SK-N-SH (cell line): Measurements from ENCODE around the gene LIN52. TPM values are rescaled to one million over a fixed set of nuclear protein-coding genes. Genes with fewer than 3 reads are reported as not detected.

Experiments used
- CTCF ChIA-PET: fragments of 300-600, 350-600 bp; formaldehyde crosslinking; extraction: SDS; loops from one replicate; lab custom pipeline; 2021; lab: Yijun Ruan, JAX
- POLR2A ChIA-PET: fragments of 350-600 bp; sonication (Branson Sonifier 250); formaldehyde crosslinking; extraction: SDS; loops from one replicate; lab custom pipeline; 2020; ENCODE audit warnings: antibody characterized with exemption, inconsistent platforms; lab: Yijun Ruan, JAX
- DNase-seq: peaks from one replicate; pipeline ENCODE4 v3.0.0; 2012
- H2AFZ ChIP-seq: fragments of 200-600 bp; sonication (generic); 2 replicates; pipeline ENCODE4 v1.8.1; 2016; ENCODE audit warnings: antibody characterized with exemption, mild to moderate bottlenecking, low read depth
- H3F3A ChIP-seq: fragments of 200-600 bp; sonication (generic); replicated peaks from 2 replicates; pipeline ENCODE3; 2016; ENCODE audit warnings: antibody characterized with exemption, mild to moderate bottlenecking; ENCODE audit not compliant: insufficient read depth
- H3K27ac ChIP-seq, 2 experiments: fragments of 200-500 bp in 1 of 2; fragments of 200-600 bp in 1 of 2; sonication (Bioruptor generic) in 1 of 2; sonication (generic), shearing (Covaris generic) in 1 of 2; 2 replicates each; pipeline versions ENCODE4 v1.5.1 to v1.6.1; 2014 to 2016; ENCODE audit warnings: low read depth in 2 of 2, inconsistent platforms in 1 of 2, low read length in 1 of 2, mild to moderate bottlenecking in 1 of 2, mixed read lengths in 1 of 2
- H3K27me3 ChIP-seq: fragments of 200-600 bp; sonication (generic), shearing (Covaris generic); 2 replicates; pipeline ENCODE4 v1.6.1; 2016; ENCODE audit warnings: mixed run types; ENCODE audit not compliant: insufficient read depth
- H3K36me3 ChIP-seq, 2 experiments: fragments of 200-500 bp in 1 of 2; fragments of 200-600 bp in 1 of 2; sonication (Bioruptor generic) in 1 of 2; sonication (generic) in 1 of 2; replicated peaks in 1 of 2; 2 replicates each; pipeline versions ENCODE3 to v1.5.1; 2014 to 2016; ENCODE audit warnings: low read length in 1 of 2, mild to moderate bottlenecking in 1 of 2; ENCODE audit not compliant: insufficient read depth in 2 of 2, control insufficient read depth in 1 of 2
- H3K4me1 ChIP-seq, 2 experiments: fragments of 200-500 bp in 1 of 2; fragments of 200-600 bp in 1 of 2; sonication (Bioruptor generic) in 1 of 2; sonication (generic), shearing (Covaris generic) in 1 of 2; 2 replicates each; pipeline versions ENCODE4 v1.5.1 to v1.6.1; 2014 to 2016; ENCODE audit warnings: low read depth in 1 of 2, low read length in 1 of 2, mixed run types in 1 of 2; ENCODE audit not compliant: insufficient read depth in 2 of 2, control insufficient read depth in 1 of 2
- H3K4me2 ChIP-seq: fragments of 200-600 bp; sonication (generic), shearing (Covaris generic); 2 replicates; pipeline ENCODE4 v1.6.1; 2017; ENCODE audit warnings: mixed run types
- H3K4me3 ChIP-seq, 2 experiments: fragments of 200-500 bp in 1 of 2; fragments of 200-600 bp in 1 of 2; sonication (Bioruptor generic) in 1 of 2; sonication (generic), shearing (Covaris generic) in 1 of 2; 2 replicates each; pipeline versions ENCODE4 v1.5.1 to v1.8.1; 2014 to 2016; ENCODE audit warnings: low read depth in 2 of 2, inconsistent platforms in 1 of 2, low read length in 1 of 2, mild to moderate bottlenecking in 1 of 2, mixed read lengths in 1 of 2, moderate library complexity in 1 of 2
- H3K79me2 ChIP-seq: fragments of 200-600 bp; sonication (generic); 2 replicates; pipeline ENCODE4 v1.8.1; 2017; ENCODE audit warnings: mild to moderate bottlenecking; ENCODE audit not compliant: insufficient read depth
- H3K9ac ChIP-seq: fragments of 200-600 bp; sonication (generic); 2 replicates; pipeline ENCODE4 v1.6.1; 2017; ENCODE audit warnings: mixed run types
- H3K9me2 ChIP-seq: fragments of 200-600 bp; sonication (generic); 2 replicates; pipeline ENCODE4 v1.6.1; 2017; ENCODE audit warnings: mixed run types
- H3K9me3 ChIP-seq: fragments of 200-600 bp; sonication (generic); 2 replicates; pipeline ENCODE4 v1.6.1; 2017; ENCODE audit warnings: mixed run types, mild to moderate bottlenecking, moderate library complexity
- H4K20me1 ChIP-seq: fragments of 200-600 bp; sonication (generic); 2 replicates; pipeline ENCODE4 v1.6.1; 2017; ENCODE audit warnings: mild to moderate bottlenecking, mixed run types; ENCODE audit not compliant: insufficient read depth
- EZH2phosphoT487 ChIP-seq: fragments of 200-600 bp; sonication (generic); IDR thresholded peaks from 2 replicates; pipeline ENCODE4 v1.6.1; 2017; ENCODE audit warnings: low read depth, mixed run types, mild to moderate bottlenecking, antibody characterized with exemption, moderate library complexity, borderline replicate concordance
- FOSL2 ChIP-seq: IDR thresholded peaks from 2 replicates; pipeline ENCODE4 v1.4.0; 2012; ENCODE audit warnings: low read depth, mild to moderate bottlenecking, moderate library complexity, borderline replicate concordance
- FOXJ3 ChIP-seq: sonication (generic); formaldehyde crosslinking; IDR thresholded peaks from 2 replicates; pipeline ENCODE4 v1.5.1; 2020; ENCODE audit warnings: mild to moderate bottlenecking, missing genetic modification reagents
- FOXM1 ChIP-seq: IDR thresholded peaks from 2 replicates; pipeline ENCODE4 v1.4.0; 2012; ENCODE audit warnings: low read depth, mild to moderate bottlenecking
- MXI1 ChIP-seq: IDR thresholded peaks from 2 replicates; pipeline ENCODE4 v1.6.1; 2012; ENCODE audit warnings: mild to moderate bottlenecking, low read depth, low read length, improper control_type of control experiment
- POLR2AphosphoS5 ChIP-seq: IDR thresholded peaks from 2 replicates; pipeline ENCODE4 v1.6.1; 2012; ENCODE audit warnings: low read depth, low read length
- TAF1 ChIP-seq: IDR thresholded peaks from 2 replicates; pipeline ENCODE4 v1.6.1; 2012; ENCODE audit warnings: low read depth, mild to moderate bottlenecking, low read length, moderate library complexity, borderline replicate concordance
- TCF12 ChIP-seq: IDR thresholded peaks from 2 replicates; pipeline ENCODE4 v1.4.0; 2012
- ZBTB33 ChIP-seq: IDR thresholded peaks from 2 replicates; pipeline ENCODE4 v1.4.0; 2012; ENCODE audit warnings: low read depth, borderline replicate concordance
- WGBS: methylation state at CpG from one replicate; pipeline ENCODE4 v1.1.6; 2017; ENCODE audit warnings: low lambda C conversion rate; 5-methylcytosine and 5-hydroxymethylcytosine counted together
- polyA plus RNA-seq, 3 experiments: library from polyadenylated mRNA; depleted of rRNA; stranded (reverse); fragments of >200 nt; gene quantifications; 2 replicates each; pipeline ENCODE4 v1.2.3, GENCODE V29; 2012

LIN52 gene
- polyA plus RNA-seq, 1 of the 3 experiments (the other 2 are of a cell fraction): 4.9 TPM

DNA sequence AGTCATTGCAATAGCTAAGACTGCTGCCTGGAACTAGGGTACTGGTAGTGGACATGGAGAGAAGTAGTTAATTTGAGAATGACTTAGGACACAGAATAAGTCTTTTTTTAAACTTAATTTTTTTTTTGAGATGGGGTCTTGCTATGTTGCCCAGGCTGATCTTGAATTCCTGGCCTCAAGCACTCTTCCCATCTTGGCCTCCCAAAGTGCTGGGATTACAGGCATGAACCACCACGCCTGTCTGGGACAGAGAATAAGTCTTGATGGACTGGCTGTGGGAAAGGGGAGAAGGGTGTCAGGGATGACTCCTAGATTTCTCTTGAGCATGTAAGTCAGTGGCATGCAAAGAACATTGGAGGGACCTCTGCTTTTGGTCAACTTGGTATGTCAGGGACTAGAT, 42.9 kb downstream of the LIN52 start (continued):
- TF ChIP-seq FOXM1 (no peak), TCF12 (no peak)
- TF ChIP-seq, all 33 proteins: peak for 0

DNA sequence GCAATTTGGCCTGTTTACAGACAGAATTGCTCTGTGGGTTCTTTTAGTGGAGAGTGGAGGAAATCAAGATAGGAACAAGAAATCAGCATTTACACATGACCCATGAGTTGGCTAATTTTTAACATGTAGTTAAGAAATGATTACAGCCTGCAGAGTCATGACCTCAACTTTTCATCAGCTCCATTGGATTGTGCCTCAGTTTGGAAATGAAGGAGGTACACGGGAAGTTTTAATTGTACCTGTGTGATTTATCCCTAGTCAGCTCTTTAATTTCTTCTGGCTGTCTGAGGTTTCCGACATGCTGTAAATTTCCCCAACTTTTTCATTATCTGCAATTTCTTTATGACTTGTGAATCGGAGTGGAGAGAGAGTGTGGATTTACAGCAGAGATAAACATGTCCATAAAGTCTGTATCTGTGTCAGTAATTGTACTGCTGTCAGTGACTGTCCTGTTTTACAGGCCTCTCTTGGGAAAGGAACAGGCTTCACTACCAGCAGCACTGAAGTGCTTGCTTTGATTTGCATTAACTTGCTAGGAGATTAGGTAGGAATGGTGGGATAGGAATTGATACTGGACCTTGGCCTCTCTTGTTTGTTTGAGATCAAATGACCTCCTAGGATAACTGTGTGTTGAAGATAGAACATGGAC, 49.2 kb downstream of the LIN52 start:
- no peak for DNase-seq
- CTCF ChIA-PET: interaction anchor here (1.0 kb wide), 2 partner anchors 121 to 123 kb away, joined by 3 read pairs; no protein-coding TSS in a partner anchor
- no peak overlapping the region for H3K4me2 ChIP-seq
- no peak overlapping the region for H2AFZ ChIP-seq
- POLR2A ChIA-PET: no interaction called here
- H3K27me3 ChIP-seq: no peaks in the 10 kb centered on the region
- peaks cover 0 to 3% of the 10 kb centered on the region in 2 experiments for H3K36me3 ChIP-seq
- no peaks in the 10 kb centered on the region for H3K9me2 ChIP-seq
- no peaks in the 10 kb centered on the region for H3F3A ChIP-seq
- H3K9ac ChIP-seq: no peak overlapping the region
- no peak overlapping the region for H3K4me3 ChIP-seq
- no peaks in the 10 kb centered on the region for H3K79me2 ChIP-seq
- H4K20me1 ChIP-seq: no peaks in the 10 kb centered on the region
- H3K27ac ChIP-seq: no peak overlapping the region
- H3K4me1 ChIP-seq: no peaks in the 10 kb centered on the region
- 83% methylated on average over 3 of the region's 3 CpGs for WGBS
- TF ChIP-seq FOXJ3 (CRISPR knock-in tag) (no peak), TAF1 (no peak), FOXM1 (no peak), MXI1 (no peak), ZBTB33 (no peak), FOSL2 (no peak), POLR2AphosphoS5 (no peak)
- H3K9me3 ChIP-seq: no peaks in the 10 kb centered on the region

- ChIA-PET CTCF (no interaction called here), POLR2A (no interaction called here)
- Histone ChIP-seq H3K9ac (no peak overlapping the region), H3K4me3 (no peak overlapping the region), H3K36me3 (peaks cover 0 to 3% of the 10 kb centered on the region in 2 experiments), H3K79me2 (no peaks in the 10 kb centered on the region), H2AFZ (no peak overlapping the region), H3K27me3 (no peaks in the 10 kb centered on the region), H3K9me2 (no peaks in the 10 kb centered on the region), H3K4me1 (no peaks in the 10 kb centered on the region), H3F3A (no peaks in the 10 kb centered on the region), H3K9me3 (no peaks in the 10 kb centered on the region), H4K20me1 (no peaks in the 10 kb centered on the region), H3K4me2 (no peak overlapping the region), H3K27ac (no peak overlapping the region)
- no peak for TF ChIP-seq EZH2phosphoT487
- DNase-seq: no peak
Observed at GRCh38 chr14:74134484-74134883, 49.7 kb downstream of the LIN52 start.
